Activated T-cell treated with anti-CD3 and anti-CD28 coated beads, Interleukin-2, amount 50 U/mL, for 72 hours (primary cell): ENCODE results near the gene NR3C2. TPM values are rescaled to one million over a fixed set of nuclear protein-coding genes. Genes with fewer than 3 reads are reported as not detected.
A peak's percentile ranks its signal among the peaks of the same experiment; 100 is the strongest.

Source experiments
- ATAC-seq, 2 donors: fragments of 150-1000 bp; cut with Tn5 transposase; replicated peaks in 1 of 2; 2 replicates each; pipeline ENCODE4 v1.10.0; 2021; ENCODE audit warnings: moderate library complexity in 2 of 2, mild to moderate bottlenecking in 1 of 2
- DNase-seq, 2 donors: peaks; one replicate each; pipeline ENCODE4 v3.0.0; 2021 to 2022; ENCODE audit warnings: mixed read lengths in 1 of 2
- H3K27ac Mint-ChIP-seq: one replicate; pipeline ENCODE4 v1.8.0; 2022; ENCODE audit warnings: mild to moderate bottlenecking, moderate library complexity, mixed read lengths
- H3K27me3 Mint-ChIP-seq: one replicate; pipeline ENCODE4 v1.8.0; 2022; ENCODE audit warnings: low read depth, mixed read lengths
- H3K36me3 Mint-ChIP-seq, 2 donors: one replicate each; pipeline ENCODE4 v1.8.0; 2022; ENCODE audit warnings: mixed read lengths in 2 of 2, mild to moderate bottlenecking in 1 of 2; ENCODE audit not compliant: insufficient read depth in 2 of 2
- H3K4me1 Mint-ChIP-seq: one replicate; pipeline ENCODE4 v1.8.0; 2022; ENCODE audit warnings: low read depth, mixed read lengths
- H3K4me3 Mint-ChIP-seq, 2 donors: one replicate each; pipeline ENCODE4 v1.8.0; 2022; ENCODE audit warnings: mild to moderate bottlenecking in 2 of 2, mixed read lengths in 2 of 2, moderate library complexity in 2 of 2
- H3K9me3 Mint-ChIP-seq, 2 donors: one replicate each; pipeline ENCODE4 v1.8.0; 2022; ENCODE audit warnings: mixed read lengths in 2 of 2
- total RNA-seq, 2 donors: library from RNA; stranded (reverse); gene quantifications; one replicate each; pipeline ENCODE4 v1.2.3, GENCODE V29; 2022

Gene NR3C2
- total RNA-seq, 2 donors from 2014 or later, result 6.2 to 8.0 TPM

DNA sequence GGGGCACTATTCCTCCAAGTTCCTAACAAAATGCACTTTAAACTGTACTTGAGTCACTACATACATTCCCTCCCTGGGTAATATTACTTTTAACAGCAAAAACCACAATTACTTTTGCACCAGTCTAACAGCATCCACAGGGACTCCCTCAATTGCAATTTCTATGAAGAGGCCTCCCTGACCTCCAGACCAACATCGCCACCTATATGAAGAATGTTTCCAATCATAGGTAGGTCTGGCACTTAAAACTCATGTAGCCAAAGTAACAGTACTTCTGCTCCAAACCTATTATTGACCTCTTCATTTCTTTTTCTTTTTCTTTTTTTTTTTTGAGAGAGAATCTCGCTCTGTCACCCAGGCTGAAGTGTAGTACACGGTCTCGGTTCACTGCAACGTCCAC is 15.6 kb downstream of the NR3C2 start:
- peak overlapping the region; percentile 35 for H3K27ac Mint-ChIP-seq
- no peaks in the 10 kb centered on the region for H3K27me3 Mint-ChIP-seq
- DNase-seq (no peak), ATAC-seq (no peak)
- H3K36me3 Mint-ChIP-seq, result no peaks in the 10 kb centered on the region
- peaks cover 0 to 2% of the 10 kb centered on the region in 2 donors for H3K9me3 Mint-ChIP-seq
- no peak overlapping the region for H3K4me3 Mint-ChIP-seq
- H3K4me1 Mint-ChIP-seq, result peaks cover 50% of the 10 kb centered on the region

DNA sequence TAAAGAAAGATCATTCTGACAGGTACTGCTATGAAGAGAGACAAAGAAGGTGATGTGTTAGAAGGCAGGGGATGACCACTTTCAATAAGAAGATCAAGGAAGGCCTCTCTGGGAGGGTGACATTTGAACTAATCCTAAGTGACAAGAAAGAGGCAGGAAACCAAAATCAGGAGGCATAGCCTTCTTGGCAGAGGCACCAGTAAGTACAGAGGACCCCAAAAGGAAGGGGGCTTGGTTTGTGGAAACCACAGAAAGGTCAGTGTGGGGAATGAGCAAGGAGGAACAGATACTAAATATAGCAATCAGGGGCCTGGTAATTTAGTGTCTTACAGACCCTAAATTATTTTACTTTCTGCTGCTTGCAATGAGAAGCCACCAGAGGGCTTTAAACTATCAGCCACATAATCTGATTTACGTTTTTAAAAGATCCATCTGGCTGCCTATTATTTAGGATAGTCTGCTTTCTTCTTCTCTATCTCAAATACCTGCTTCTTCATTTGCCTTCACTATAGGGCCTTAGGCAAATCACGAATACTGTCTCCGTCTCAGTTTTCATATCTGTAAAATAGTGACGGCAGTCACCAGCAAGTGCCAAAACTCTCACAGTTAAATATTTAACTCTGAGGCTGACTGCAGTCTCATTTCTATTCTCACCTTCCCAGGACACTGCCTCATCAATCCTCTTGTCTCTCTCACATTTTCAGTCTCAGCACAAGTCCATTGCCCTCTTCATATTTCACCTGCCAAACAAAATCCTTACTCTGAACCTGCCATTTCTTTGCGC is 16.7 kb downstream of the NR3C2 start:
- DNase-seq, result no peak
- H3K27ac Mint-ChIP-seq, result no peak overlapping the region
- ATAC-seq, result peak in 1 of 2 donors; percentile 30
- H3K4me1 Mint-ChIP-seq, result peaks cover 46% of the 10 kb centered on the region
- H3K36me3 Mint-ChIP-seq, result no peaks in the 10 kb centered on the region
- no peaks in the 10 kb centered on the region for H3K27me3 Mint-ChIP-seq
- H3K9me3 Mint-ChIP-seq, result peaks cover 0 to 2% of the 10 kb centered on the region in 2 donors
- H3K4me3 Mint-ChIP-seq, result no peak overlapping the region

DNA sequence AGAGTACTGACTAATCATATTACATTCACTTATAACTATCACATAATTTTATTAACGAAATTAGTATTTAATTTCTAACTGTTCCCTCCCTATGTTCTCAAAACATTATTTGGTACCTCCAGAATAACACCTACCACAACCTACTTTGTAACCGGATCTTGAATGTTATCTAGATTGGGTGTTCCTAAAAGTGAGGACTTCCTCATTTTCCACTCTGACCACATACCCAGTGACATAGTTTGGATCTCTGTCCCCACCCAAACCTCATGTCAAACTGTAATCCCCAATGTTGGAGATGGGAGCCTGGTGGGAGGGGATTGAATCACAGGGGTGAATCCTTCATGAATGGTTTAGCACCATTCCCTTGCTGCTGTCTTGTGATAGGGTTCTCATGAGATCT is 21.8 kb downstream of the NR3C2 start:
- ATAC-seq (no peak), DNase-seq (no peak)
- Mint-ChIP-seq H3K4me3 (no peak overlapping the region), H3K36me3 (no peaks in the 10 kb centered on the region), H3K9me3 (peaks cover 0 to 2% of the 10 kb centered on the region in 2 donors), H3K27me3 (no peaks in the 10 kb centered on the region), H3K27ac (no peak overlapping the region), H3K4me1 (peaks cover 55% of the 10 kb centered on the region)

DNA sequence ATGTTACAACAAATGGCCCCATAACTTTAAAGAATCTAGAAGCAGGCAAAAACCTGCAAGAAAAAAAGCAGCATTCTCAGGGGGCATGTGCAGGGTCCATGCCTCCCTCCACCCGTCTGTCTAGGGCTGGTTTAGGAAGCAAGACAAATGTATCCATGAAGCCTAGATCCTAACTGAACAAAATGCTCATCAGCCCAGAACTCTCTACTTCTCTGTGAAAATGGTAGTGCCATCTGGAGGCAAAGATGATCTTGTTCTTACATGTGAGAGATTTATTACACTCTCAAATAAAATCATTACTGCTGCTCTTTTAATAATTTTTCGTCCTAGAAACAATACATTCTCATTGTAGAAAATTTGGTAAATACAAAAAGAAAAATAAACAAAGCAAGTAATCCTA is 26.7 kb downstream of the NR3C2 start:
- Mint-ChIP-seq H3K27me3 (no peaks in the 10 kb centered on the region), H3K9me3 (no peaks in the 10 kb centered on the region), H3K27ac (no peak overlapping the region), H3K36me3 (no peaks in the 10 kb centered on the region), H3K4me3 (no peak overlapping the region), H3K4me1 (peaks cover 53% of the 10 kb centered on the region)
- DNase-seq (no peak), ATAC-seq (no peak)

DNA sequence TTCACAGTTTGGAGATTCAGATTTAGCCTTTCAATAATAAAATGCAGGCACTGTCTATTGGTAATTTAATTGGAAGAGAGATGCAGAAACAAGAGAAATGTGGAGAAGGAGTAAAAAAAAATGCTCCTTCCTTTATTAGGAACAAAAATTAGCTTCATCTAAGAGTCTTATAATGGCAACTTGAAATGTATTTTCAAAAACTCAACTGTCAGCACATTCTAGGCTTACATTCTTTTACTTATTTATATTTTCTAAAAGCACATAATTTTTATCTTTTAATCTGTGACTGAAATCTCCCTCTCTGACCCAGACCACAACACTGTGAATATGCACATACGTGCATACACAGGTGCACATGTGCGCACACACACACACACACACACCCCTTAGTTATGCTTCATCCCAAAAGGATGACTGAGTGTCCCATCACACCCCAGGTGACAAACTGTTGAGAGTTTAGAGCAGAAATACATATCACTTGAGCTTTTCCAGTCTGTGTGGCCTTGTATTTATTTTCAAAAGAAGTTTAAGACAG is 29.7 kb downstream of the NR3C2 start:
- H3K4me3 Mint-ChIP-seq, result no peak overlapping the region
- peaks cover 31% of the 10 kb centered on the region for H3K4me1 Mint-ChIP-seq
- H3K27me3 Mint-ChIP-seq, result no peaks in the 10 kb centered on the region
- ATAC-seq (no peak), DNase-seq (no peak)
- no peaks in the 10 kb centered on the region for H3K36me3 Mint-ChIP-seq
- H3K27ac Mint-ChIP-seq, result no peak overlapping the region
- H3K9me3 Mint-ChIP-seq, result no peaks in the 10 kb centered on the region

DNA sequence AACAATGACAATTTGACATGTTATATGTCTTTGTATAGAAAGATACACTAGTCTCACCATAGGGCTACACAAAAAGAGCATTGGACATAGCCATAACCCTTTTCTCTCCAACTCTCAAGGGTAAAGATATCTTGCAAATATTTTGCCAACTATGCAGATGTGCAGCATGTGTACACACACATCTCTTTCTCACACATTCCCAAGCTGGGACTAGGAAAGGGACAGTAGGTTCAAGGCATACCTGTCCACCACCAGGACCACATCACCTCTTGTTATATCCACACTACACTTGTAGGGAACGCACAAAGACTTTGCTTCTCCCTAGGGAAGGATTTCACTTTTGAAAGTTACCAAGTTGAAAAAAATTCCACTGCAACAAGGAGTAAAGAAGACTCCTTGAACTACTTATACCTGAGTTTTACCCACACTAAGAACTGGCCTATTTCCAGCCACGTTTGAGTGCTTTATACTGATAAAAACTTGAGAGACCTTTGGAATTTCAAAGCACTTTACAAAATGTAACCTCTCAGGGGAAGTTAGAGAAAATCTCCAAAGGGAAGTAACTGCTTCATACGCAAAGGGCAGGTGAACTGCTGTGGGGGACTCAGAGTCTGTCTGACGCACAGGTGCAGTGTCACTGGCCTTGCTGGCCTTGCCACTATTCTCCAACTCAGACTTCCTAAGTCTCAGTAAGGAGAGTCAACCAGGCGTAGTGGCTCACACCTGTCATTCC is 36.9 kb downstream of the NR3C2 start:
- Mint-ChIP-seq H3K4me1 (no peaks in the 10 kb centered on the region), H3K9me3 (no peaks in the 10 kb centered on the region), H3K27ac (no peak overlapping the region), H3K36me3 (peaks cover 2% of the 10 kb centered on the region in 2 donors), H3K4me3 (no peak overlapping the region), H3K27me3 (no peaks in the 10 kb centered on the region)
- ATAC-seq (no peak), DNase-seq (no peak)

DNA sequence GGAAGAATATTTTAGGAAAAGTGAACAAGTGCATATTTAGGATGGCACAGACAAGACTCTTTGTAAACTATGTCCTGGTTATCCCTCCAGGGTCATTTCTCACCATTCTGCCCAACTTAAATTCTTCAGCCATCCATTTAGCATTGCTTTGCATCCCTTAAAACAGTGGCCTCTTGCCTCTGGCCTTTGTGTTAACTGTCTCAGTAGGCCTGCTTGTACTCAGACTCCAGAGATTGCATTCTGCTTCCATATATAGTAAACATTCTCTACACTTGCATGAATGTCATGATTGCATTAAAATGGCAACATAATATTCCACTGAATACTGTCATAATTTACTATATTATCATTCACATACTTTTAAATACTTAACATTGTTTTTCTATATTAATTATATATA is 43.2 kb downstream of the NR3C2 start:
- ATAC-seq, result no peak
- DNase-seq, result no peak
- Mint-ChIP-seq H3K36me3 (peaks cover 0 to 1% of the 10 kb centered on the region in 2 donors), H3K27me3 (no peaks in the 10 kb centered on the region), H3K4me3 (no peak overlapping the region), H3K27ac (no peak overlapping the region), H3K4me1 (peaks cover 4% of the 10 kb centered on the region), H3K9me3 (peaks cover 0 to 2% of the 10 kb centered on the region in 2 donors)

DNA sequence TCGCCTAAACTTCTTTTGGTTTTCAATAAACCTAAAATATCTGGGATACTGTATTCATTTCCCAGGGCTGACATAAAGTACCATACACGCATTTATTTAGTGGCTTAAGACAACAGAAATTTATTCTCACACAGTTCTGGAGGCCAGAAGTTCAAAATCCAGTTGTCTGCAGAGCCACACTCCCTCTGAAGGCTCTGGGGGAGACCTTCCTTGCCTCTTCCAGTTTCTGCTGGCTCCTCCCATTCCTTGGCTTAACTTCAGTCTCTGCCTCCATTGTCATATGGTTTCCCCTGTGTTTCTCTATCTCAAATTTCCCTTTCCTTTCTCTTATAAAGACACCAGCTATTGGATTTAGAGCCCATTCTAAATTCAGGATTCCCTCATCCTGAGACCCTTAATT is 44.4 kb downstream of the NR3C2 start:
- Mint-ChIP-seq H3K4me1 (peaks cover 7% of the 10 kb centered on the region), H3K27ac (no peak overlapping the region), H3K27me3 (no peaks in the 10 kb centered on the region), H3K4me3 (no peak overlapping the region), H3K9me3 (peaks cover 0 to 2% of the 10 kb centered on the region in 2 donors), H3K36me3 (peaks cover 0 to 1% of the 10 kb centered on the region in 2 donors)
- no peak for DNase-seq
- no peak for ATAC-seq

DNA sequence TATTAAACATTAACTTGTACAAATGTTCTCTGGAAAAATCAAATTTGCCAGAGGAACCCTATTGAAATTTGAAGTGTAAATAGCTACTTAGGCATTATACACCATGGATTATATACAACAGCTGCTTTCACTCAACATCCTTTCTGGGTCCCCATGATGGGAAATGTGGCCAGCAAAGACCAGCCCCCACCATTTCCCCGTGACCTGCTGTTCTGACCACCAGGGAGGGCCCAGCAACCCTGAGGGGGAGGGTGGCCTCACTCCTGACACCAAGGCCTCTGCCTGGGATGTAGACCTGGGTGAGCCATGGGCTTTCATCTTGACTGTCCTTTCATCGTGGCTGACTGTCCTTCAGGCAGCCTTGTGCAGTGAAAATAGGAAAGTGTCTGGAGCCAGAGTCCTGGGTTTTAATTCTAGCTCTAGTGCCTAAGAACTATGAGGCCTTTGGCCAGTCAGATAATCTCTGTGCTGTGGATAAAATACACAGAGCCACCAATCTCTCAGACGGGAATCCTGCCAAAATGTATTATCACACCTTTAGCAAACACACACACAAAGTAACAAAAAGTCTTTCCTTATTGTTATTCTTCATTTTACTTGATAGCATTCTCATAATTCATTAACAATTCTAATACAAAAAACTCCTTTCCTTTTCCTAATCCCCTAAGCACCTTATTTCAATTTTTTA is 45.1 kb downstream of the NR3C2 start:
- Mint-ChIP-seq H3K4me1 (peaks cover 14% of the 10 kb centered on the region), H3K9me3 (peaks cover 0 to 2% of the 10 kb centered on the region in 2 donors), H3K27me3 (no peaks in the 10 kb centered on the region), H3K36me3 (peaks cover 0 to 1% of the 10 kb centered on the region in 2 donors), H3K4me3 (no peak overlapping the region), H3K27ac (peak overlapping the region; percentile 68)
- ATAC-seq (peak in 1 of 2 donors; percentile 17), DNase-seq (no peak)

DNA sequence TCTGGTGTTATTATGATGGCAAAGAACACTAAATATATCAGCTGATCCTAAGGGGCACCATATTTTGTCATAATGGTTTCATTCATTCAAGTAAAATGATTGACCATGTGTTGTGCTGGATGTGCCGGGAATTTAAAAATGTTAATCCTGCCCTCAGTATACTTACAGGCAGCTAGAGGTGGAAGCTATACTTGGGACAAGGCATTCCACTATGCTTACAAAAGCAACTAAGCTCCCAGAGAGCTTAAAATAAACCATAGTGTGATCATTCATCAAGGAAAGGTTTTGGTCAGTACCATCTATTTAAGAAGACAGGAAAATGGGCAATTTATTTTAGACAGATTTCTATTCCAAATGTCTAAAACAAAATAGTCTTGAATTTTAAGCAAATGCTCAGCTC is 46.4 kb downstream of the NR3C2 start:
- Mint-ChIP-seq H3K27ac (no peak overlapping the region), H3K4me1 (peaks cover 15% of the 10 kb centered on the region), H3K36me3 (peaks cover 0 to 1% of the 10 kb centered on the region in 2 donors), H3K4me3 (no peak overlapping the region), H3K9me3 (peaks cover 0 to 2% of the 10 kb centered on the region in 2 donors), H3K27me3 (no peaks in the 10 kb centered on the region)
- no peak for DNase-seq
- ATAC-seq, result no peak

DNA sequence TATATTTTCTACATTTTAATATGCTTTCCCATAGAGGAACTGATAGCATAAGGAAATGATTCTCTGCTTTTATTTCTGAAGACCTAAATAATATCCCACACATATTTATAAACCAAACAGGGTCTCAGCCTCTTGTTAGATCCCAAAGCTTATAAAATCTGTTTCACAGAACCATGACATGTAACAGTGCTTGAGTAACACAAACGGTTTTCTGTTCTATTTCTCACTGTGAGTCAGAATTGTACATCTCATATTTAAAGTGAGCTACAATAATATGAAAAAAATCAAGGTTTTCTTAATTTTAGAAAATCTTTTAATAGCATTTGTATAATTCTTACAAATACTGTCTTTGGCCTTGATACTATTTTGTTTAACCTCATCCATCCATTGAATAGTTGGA is 51.2 kb downstream of the NR3C2 start:
- H3K4me3 Mint-ChIP-seq, result no peak overlapping the region
- no peaks in the 10 kb centered on the region for H3K36me3 Mint-ChIP-seq
- no peaks in the 10 kb centered on the region for H3K9me3 Mint-ChIP-seq
- H3K27ac Mint-ChIP-seq, result no peak overlapping the region
- H3K27me3 Mint-ChIP-seq, result no peaks in the 10 kb centered on the region
- H3K4me1 Mint-ChIP-seq, result peaks cover 18% of the 10 kb centered on the region
- DNase-seq (no peak), ATAC-seq (no peak)

DNA sequence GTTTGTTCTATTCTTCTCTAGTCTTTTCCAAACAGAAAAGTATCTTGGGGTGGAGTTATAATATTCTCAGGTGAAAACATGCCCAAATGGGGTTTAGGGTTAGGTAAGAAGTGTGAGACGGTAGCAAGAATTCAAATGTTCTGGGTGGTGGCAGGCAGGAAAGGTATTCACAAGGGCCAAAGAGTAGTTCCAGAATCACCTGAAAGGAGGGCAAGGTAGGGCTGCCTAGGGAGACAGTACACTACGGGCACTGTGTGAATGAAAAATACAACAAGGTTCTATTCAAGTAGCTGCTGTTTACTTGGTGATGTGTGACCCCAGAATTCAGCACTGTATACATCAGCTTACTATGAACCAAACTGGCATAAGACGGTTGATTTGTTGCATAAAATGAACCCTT is 51.9 kb downstream of the NR3C2 start:
- Mint-ChIP-seq H3K4me3 (no peak overlapping the region), H3K9me3 (no peaks in the 10 kb centered on the region), H3K27me3 (no peaks in the 10 kb centered on the region), H3K36me3 (no peaks in the 10 kb centered on the region), H3K27ac (peak overlapping the region; percentile 27), H3K4me1 (peaks cover 25% of the 10 kb centered on the region)
- ATAC-seq (no peak), DNase-seq (no peak)

DNA sequence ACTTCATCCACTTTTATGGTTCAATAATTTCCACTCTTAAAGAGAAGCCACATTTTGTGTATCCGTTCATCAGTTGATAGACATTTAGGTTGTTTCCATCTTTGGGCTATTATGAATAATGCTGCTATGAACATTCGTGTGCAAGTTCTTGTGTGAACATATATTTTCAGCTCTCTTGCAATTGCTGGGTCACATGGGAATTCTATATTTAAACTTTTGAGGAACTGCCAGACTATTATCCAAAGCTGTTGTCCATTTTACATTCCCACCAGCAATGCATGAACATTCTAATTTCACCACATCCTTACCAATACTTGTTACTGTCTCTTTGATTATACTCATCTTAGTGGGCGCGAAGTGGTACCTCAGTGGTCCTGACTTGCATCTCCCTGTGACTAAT is 61.9 kb downstream of the NR3C2 start:
- H3K4me1 Mint-ChIP-seq, result peaks cover 23% of the 10 kb centered on the region
- DNase-seq (no peak), ATAC-seq (no peak)
- no peak overlapping the region for H3K27ac Mint-ChIP-seq
- H3K9me3 Mint-ChIP-seq, result peaks cover 4% of the 10 kb centered on the region in 2 donors
- no peak overlapping the region for H3K4me3 Mint-ChIP-seq
- peaks cover 5 to 7% of the 10 kb centered on the region in 2 donors for H3K36me3 Mint-ChIP-seq
- H3K27me3 Mint-ChIP-seq, result no peaks in the 10 kb centered on the region
